SH-SY5Y (cell line): ENCODE data around the gene ZYX.

Source experiments
- GATA2 ChIP-seq: IDR thresholded peaks from 2 replicates; pipeline ENCODE4 v1.6.1; 2011; ENCODE audit warnings: mild to moderate bottlenecking, low read depth, low read length
- GATA3 ChIP-seq: IDR thresholded peaks from 2 replicates; pipeline ENCODE4 v1.6.1; 2011; ENCODE audit warnings: low read depth, mild to moderate bottlenecking, low read length, moderate library complexity

GRCh38 chr7:143398616-143399015 lies 17.5 kb downstream of the ZYX start:
- no peak for TF ChIP-seq GATA2
- no peak for TF ChIP-seq GATA3
